NCI-H1417 (cell line): Measurements from ENCODE around the gene CFAP100.

Source experiments
- DNase-seq, 3 experiments: peaks; one replicate each; lab custom pipeline; 2025; lab: John Stamatoyannopoulos, UW

Gene CFAP100

DNA sequence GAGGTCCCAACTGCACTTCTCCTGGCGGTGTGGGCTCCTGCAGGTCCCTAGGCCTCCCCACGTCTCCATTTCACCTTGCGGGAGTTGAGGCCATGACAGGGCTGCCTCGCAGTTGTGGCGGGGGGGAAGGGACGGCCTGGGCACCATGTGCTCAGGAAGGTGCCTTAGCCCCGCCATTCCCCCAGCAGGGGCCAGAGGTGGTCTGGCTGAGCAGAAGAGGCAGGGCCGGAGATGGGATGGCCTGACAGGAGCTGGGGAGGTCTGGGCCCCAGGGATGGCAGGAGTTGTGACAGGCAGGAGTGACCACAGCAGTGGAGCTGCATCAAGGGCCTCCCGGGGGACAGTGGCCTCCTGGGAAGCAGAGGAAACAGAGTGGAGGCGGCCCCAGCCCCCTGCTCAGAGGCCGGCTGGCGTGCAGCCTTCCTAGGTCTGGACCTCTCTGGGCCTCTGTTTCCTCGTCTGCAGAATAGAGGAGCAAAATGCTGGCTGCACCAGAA, 18.8 kb upstream of the CFAP100 start:
- no peak for DNase-seq

DNA sequence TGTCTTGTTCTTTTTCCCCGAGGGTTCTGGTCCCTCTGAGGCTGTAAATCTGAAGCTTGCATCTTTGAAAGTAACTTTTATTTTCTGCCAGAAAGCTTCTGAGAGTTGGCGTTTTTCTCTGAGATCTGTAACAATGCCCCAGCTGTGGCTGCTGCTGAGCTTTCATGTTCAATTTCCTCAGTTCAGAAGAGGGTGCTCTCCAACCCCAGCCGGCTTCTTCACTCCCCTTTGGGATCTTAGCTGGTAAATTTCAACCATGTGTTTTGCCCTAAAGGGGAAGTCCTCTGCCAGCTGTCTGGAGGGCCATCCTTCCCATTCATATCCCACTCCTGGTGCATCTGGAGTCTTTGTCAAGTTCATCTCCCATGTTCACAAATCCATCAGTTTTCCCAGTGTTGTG, 18.3 kb upstream of the CFAP100 start:
- DNase-seq: no peak

DNA sequence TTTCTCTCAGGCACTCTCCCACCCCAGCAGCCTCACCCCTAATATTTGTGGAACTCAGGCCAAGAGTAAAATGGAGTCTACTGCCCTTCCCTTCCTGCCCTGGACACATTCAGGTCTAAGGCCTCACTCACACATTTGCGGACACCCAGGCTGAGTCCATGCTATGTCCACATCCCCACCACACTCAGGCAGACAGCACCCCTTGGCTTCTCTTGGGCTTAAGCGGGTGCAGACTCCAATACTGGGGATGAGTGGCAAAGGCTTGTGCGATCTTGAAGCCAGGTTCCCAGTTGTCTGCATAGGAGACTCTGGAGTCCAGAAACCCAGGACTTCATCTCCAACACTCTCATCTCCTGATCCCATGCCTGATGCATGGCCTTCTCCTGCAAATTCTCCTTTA, 17.5 kb upstream of the CFAP100 start:
- DNase-seq: no peak

DNA sequence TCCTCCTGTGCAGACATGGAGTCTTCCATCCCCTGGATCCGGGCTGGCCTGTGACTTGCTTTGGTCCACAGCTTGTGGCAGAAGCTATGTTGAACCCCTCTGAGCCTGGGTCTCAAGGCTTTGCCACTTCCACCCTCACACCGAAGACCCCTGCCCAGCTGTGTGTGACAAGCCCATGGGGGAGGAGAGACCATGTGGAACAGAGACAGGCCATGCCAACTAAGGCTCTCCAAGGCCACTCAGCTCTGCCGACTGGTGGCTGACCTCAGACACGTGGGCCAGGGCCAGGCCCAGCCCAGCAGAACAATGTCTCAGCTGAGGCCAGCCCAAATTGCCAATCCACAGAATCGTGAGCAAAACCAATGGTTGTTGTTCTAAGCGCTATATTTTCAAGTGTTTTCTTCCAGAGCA, 16.4 kb upstream of the CFAP100 start:
- DNase-seq: no peak

DNA sequence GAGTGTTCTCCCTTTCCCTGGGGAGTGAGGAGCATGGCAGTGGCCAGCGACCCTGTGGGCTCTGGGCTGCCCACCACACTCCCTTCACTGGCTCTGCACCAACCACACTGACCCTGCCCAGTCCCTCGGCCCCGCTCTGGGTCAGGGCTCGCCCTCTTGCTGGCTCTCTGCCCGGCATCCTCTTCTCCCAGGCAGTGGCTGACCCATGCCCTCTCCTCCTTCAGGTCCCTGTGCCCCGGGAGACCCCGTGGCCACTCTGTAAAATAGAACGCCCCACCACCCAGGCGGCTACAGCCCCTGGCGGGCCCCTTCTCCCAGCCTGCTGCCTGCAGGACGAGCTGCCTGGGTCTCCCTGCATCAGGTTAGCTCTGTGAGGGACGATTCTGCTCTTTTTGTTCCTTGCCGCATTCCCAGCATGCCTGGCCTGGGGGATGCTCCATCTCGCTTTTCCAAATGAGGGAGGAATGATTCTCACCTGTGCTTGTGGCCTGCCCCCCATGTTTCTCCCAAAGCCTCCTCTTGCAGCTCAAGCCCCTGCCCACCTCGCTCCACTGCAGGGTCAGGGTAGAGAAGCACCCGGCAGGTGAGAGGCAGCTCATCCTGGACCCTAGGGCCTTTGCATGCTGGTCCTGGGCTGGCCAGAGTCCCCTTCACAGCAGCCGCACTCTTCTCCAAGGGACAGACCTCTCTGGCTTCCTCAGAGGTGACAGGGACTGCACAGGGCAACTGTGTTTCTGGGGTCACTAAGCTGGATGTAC, 14.5 kb upstream of the CFAP100 start:
- DNase-seq: no peak

DNA sequence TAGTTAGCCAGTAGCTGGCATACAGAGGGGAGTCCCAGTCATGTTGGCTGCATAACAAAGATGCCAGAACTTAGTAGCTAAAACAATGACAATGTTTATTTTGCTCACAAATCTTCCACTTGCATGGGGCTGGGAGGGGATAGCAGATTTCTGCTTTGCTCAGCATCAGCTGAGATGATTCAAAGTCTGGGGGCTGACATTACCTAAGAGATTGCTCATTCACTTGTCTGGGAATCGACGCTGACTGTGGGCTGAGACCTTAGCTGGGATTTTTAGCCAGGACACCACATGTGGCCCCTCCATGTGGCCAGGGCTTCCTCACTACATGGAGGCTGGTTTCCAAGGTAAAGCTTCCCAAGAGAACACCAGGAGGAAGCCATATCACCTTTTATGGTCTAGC, 12.7 kb upstream of the CFAP100 start:
- DNase-seq: no peak

DNA sequence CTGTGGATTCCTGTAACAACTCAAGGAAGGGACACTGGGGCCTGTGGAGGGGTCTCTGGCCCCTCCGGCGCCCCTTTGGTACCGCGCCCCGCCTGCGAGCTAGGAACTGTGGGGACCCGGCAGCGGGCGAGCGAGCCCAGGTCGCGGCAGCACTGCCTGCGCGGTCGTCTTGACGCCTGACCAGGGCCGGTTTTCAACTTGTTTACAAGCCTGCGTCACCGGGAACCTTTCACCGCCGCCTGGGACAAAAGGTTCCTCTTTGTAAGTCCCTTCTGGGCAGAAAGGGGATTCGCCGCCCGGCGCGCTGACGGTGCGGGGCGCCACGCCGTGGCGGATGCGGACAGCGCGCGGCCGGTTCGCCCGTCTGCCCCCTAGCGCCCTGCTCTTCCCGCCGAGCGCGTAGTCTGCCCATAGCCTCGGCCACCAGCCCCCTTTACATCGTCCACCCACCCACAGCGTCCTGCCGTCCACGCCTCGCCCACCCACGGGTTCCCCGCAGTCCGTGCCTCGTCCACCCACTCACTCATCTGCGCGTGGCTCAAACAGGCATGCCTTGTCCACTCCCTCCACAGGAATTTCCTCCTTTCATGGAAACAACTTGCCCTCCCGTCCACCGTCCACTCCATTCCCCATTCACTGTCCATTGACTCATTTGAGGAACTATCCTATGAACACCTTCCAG, 5.5 kb upstream of the CFAP100 start:
- DNase-seq: peak; percentile 22 to 70 (median 38)

DNA sequence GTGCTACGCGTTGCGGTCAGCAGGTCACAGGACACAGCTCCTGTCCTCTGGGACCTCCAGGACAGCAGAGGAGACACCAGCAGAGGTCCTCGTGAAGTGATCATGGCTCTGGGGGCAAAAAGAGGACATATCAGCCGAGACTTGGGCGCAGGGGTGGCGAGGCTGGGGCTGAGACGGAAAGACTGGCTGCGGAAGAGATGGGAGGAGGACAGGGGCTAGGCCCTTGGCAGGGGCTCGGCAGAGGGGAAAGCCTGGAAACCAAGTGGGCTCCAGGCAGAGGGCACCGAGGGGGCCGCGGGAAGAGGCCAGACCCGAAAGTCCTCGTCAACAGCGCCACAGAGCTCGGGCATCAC, 4.9 kb upstream of the CFAP100 start:
- DNase-seq: no peak

DNA sequence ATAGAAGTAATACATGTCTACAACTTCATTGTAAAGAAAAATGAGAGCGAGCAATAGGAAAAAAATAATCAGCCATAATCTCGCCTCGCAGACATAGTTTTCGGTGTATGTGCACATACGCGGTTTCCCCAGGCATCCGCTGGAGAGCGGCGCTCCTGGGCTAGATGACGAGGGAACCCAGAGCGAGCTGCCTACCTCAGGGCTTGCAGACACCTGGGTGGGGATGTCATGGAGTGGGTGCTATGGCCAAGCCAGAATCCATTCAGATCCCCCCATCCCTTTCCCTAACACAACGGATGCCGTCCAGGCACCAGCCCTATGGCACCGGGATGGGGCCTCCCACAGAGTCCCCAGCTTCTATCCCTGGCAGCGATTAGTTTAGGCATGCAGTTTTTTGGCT, 4.5 kb upstream of the CFAP100 start:
- no peak for DNase-seq

DNA sequence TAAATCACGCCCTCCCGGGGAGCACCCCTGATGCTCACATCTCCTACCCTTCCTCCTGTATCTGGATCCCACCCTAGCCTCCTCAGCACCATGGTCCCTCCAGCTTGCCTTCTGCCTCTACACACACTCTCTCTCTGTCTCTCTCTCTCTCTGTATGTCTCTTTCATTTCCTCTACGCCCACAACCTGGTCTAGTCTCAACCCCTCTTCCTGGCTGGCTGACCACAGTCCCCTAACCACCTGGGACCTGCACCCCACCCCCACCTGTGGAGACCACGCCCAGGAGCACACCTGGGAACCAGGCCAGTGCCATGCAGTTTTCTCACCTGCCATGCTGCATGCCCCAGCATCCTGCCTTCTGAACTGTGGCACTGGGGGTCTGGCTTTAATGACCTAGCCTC, 4.0 kb upstream of the CFAP100 start:
- DNase-seq: no peak

DNA sequence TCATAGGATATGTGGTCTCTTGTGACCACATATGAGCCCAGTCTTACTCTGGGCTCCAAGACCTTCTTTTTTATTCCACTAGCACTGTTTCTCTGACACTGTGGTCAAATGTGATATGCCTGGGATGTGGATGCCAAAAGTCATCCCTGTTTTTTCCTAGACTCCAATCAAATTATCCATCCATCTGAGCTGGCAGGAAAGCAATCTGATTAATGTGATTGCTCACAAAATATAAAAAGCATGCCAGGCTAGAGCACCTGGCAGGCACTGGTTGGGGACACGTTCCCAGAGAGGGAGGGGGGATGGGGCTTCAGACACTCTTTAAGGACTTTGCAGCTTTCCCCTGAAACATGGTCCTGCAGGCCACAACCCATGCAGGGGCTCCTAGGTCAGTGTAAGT, 3.1 kb upstream of the CFAP100 start:
- DNase-seq: no peak

DNA sequence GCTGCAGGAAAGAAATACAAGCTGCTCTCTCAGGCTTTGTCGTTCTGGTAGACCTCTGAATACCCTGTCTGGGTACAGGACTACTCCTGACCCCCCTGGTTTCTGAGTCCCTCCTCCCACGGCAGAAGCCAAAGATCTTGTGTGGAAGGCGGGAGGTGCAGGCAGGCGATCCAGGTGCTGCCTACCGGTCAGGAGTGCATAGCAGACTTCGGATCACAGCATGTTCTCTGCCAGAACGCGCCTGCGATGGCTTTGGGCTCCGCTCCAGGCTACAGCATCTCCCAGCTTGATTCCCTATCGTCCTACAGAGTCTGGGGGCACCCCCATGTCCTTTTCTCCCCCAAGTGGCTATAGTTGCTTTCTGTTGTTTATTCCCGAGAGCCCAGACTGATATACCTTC, 2.5 kb upstream of the CFAP100 start:
- no peak for DNase-seq

DNA sequence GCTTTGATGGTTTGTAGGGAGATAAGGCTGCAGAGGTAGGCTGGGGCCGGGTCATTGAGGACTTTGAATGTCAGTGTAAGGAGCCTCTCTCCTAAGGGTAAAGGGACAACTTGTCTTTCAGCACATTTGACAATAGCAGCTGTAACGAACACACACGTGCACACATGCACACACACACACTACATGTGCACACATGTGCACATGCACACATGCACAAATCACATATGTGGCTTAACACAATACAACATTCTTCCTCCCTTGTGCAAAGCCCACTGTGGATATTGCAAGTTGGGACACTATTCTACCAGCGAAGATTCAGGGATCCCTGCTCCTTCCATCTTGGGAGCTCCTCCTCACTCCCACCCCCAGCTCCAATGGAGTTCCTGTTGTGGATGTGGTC, 1.1 kb upstream of the CFAP100 start:
- no peak for DNase-seq

DNA sequence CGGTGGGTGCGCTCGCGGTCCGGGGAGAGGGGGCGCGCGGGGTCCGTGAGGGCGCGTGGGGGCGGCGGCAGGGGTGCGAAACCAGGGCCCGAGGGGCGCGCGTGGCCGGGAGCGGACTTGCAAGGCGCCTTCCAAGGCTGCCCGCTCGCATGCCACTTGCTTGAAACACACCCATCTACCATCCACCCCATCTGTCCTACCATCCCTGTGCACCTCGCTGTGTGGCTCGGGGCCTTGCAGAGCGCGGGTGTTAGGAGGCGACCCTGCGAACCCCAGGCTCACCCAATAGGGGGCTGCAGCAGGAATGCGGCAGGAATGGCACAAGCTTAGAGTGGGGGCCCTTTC, 240 bp downstream of the CFAP100 start:
- DNase-seq: no peak

DNA sequence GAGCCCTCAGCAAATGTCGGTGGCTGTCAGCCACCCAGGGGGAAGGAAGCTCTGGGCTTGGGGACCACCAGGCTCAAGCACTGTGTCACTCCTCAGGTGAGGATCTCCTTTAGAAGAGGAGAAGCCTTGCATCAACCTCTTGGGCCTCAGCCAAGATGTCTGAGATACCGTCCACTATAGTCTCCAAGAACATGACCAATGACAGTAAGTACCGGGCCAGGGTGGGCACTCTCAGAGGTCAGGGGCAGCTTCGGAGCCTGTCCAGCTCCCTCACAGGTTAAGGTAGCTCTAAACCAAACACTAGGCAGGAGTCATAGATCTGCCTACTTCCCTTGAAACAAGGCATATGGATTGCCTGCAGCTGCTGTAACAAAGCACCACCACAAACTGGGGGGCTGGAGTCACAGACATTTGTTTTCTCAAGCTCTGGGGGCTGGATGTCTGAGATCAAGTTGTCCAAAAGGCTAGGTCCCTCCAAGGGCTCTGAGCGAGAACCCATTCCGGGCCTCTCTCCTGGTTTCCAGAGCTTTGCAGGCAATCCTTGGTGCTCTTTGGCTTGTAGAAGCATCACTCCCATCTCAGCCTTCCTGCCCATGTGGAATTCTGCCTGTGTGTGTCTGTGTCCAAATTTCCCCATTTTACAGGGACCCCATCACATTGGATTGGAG, 1.3 kb downstream of the CFAP100 start:
- DNase-seq: no peak

DNA sequence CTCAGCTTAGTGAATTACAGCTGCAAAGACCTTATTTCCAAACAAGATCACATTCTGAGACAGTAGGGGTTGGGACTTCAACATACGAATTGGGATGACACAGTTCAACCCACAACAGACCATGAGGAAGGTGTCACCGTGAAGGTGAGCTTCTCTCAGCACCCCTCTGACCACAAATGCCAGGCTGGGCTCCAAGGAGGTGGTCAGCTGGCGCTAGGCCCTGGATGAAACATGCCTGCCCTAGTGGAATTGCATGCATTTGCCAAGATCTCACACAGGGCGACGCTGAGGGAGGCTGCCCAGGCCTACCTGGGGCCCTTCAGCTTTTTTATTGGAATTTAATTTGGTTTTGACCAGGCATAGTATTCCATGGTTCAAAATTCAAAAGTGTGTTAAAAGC, 1.8 kb downstream of the CFAP100 start:
- DNase-seq: no peak

DNA sequence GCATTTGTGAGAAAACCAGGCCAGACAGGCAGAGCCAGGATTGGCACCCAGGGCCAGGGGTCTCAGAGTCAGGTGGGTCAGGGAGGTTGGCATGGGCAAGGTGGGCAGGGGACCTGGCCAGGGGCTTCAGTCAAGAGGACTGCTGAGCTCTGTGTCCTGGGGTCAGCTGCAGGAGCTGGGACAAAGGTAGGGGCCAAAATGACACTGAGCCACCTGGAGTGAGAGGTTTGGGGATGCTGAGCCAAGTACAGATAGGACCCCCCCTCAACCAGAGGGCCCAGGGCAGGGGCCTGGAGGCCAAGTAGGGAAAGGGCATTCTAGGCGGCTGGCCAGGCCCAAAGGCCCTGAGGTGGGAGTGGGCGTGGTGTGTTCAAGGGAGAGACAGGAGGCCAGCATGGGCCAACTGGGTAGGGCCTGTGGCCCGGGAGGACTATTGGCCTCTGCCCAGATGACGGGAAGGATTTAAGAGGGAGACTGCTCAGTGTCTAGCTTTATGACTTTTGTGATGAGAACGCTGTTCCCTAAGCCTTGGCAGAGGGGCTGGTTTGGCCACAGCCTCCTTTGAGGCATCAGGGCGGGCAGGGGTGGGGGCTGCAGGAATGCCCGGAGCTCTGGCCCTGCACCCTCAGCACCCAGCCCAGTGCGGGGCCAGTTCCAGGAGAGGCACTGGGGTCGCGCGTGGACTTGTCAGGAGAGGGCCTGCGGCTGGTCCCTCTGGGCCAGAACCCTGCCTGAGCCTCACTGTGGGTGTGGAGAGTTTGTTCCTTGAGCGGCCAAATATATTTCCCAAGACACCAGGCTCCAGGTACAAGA, 3.1 kb downstream of the CFAP100 start:
- DNase-seq: no peak

DNA sequence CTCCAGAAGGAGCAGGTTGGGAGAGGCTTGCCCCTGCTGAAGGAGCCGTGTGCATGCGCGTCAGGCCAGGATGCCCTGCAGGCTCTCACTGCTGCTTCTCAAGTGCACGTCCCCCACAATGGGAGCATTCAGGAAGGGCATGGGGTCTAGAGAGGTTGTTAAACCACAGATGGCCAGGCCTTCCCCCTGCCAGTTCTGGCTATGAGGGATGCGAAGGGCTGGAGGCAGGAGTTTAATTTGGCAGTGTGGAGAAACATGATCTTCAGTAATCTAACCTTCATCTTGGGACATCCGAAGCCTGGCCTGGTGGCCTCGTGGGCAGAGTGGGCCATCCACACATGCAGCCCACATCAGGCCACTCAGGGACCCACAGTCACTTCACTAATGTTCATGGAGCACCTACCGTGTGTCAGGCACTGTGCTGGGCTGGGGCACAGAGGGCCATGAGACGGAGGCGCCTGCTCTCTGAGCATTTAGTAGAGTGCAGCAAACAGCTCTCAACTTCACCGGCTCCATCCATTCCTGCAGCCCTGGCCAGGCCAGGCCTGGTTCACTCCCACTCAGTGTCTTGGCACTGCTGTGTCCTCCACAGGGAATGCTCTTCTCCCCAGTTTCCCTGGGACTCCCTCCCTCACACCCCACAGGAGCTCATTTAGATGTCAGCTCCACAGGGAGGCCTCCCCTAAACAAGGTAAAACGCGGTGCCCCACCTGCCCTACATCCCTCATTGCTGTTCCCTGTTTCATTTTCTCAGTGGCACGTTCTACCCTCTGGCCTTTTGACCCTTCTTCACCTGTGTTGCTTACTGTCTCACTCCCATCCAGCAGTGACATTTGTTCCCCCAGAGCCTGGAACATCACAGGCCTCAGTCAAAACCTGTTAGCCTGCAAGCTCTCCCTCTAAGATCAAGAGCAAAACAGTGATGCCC, 4.0 kb downstream of the CFAP100 start:
- no peak for DNase-seq

DNA sequence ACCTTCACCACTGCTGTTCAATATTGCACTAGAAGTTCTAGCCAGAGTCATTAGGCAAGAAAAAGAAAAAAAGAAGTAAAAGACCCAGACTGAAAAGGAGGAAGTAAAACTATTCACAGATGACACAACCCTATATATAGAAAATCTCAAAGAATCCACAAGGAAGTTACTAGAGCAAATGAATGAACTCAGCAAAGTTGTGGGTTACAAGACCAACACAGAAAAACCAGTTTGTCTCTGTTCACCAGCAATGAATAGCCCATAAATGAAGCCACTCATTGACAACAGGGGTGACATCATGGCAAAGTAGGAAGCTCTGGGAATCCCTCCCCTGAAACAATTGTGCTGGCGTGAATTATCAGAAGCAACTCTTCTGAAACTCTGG, 4.6 kb downstream of the CFAP100 start:
- no peak for DNase-seq

DNA sequence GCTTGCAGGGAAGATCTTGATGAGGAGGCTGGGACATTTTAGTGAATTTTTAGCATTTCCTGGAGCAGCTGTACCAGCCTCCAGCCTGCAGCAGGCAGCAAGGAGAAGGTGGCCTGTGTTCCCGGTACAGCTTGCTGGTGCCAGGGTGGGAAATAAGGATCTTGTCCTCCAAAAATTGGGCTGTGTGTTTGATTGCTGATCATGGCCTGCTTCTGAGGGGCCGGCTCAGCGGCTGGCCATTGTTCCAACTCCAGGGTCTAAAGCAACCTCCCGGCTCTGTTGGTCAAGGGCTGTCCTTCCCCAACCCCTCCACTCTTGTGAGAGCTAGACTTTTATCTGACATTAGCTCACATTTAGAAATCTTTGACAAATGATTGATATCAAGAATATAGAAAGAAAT, 5.0 kb downstream of the CFAP100 start:
- DNase-seq: no peak

DNA sequence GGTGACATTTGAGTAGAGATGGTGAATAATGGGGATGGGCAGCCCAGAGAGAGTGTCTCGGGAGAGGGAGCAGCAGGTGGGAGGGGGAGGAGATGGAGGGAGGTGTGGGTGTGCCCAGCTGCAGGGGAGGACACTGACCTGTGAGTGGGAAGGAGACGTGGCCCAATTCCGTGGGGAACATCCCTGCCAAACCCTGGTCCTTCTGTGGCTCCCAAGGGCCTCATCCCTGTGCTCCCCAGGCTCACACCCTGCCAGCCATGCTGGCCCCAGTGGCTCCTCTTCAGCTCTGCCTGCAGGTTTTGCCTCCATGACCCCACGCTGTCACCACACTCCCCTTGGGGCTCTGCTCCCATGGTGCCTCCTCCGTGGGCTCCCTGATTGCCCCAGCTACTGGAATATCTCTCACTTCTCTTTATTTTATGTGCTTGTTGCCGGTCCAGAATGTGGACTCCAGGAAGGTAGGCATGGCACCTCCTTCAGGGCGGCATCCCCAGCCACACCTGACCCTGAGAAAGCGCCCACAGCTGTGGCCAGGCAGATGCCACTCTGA, 7.0 kb downstream of the CFAP100 start:
- no peak for DNase-seq
